GM18508 (cell line): ENCODE measurements around the gene COL6A1.

ENCODE experiments used
- ATAC-seq: cut with Tn5 transposase; IDR thresholded peaks from one replicate; pipeline ENCODE4 v1.9.1; 2021; ENCODE audit warnings: moderate number of reproducible peaks; ENCODE audit not compliant: insufficient read depth, unreplicated experiment

The COL6A1 gene

DNA sequence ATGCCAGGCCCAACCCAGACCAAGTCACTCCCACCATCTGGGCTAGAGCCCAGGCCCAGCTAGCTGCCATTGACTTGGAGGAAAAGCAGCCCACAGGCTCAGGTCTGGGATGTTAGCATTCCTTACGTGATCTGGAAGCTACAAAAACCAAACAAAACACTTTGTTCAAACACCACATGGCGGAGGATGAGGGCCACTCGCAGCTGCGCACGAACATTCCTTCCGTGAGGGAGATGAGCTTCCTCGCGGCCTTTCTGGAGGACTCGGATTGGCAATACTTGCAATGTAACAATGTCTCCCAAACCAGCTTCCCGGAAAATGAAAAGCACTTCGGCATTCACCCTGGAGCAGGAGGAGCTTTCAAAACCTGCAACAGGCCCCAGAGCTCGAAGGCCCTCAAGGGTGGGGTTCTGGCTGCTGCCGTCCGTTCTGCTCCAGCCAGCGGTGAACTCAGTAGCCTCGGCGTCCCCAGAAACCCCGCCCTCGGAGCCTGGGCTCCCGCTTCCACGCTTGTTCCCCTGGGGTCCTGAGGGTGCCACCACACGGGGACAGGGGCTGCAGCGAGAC, 40.5 kb downstream of the COL6A1 start:
- no peak for ATAC-seq

- no peak for ATAC-seq
Observed at GRCh38 chr21:46022551-46023525, 41.3 kb downstream of the COL6A1 start.

GRCh38 chr21:46023555-46023954, 42.0 kb downstream of the COL6A1 start:
- no peak for ATAC-seq

GRCh38 chr21:46024141-46024540, 42.6 kb downstream of the COL6A1 start:
- no peak for ATAC-seq

DNA sequence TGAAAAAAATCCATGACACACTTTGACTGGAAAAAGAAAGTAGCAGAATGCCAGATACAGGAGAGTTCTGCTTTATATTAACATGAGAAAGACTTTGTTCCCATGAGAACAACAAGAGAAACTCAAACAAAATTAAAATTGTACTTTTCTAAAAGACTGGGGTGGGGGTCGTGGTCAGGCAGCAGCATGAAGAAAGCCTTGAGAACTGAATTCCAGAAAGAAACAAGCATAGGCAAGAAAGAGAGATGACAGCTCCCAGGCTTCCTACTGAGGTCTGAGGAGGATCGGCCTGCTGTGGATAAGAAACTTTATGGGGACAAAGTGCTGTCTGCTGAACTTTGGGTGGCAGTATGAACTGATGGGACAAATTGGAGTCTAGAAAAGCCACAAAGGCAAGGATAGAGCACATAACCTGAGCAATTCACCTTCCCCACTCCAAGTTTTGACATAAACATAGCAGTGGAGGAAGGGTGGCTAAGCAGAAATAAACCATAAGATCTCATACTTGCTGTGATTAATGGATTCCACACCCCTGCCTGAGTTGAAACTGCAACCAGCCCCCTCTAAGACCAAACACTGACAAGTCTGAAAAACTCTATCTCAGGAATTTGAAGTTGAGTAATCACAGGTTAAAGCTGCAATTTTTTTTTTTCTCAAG, 43.7 kb downstream of the COL6A1 start:
- ATAC-seq = no peak

DNA sequence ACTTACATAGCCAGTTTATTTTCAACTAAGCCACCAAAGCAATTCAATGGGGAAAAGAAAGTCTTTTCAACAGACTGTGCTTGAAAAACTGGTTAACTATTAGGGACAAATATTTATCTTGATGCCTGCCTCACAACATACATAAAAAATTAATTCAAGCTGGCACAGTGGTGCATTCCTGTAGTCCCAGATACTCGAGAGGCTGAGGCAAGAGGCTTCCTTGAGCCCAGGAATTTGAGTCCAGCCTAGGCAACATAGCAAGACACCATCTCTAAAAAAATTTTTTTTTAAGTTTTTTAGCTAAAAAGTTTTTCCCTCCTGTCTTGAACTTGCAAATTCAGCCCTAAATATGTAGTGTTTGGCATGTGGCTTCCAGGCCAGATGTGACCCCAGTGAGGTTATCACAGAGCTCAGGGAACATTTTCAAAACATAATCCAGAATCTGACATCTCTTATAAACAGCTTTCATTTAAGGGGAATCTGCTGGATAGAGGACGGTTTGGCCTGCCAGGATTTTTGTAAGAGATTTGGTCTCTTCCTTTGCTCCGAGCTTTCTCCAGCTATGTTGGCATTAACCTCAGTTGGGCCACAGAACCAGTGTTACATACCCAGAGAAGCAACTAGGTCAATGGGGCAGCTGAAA, 46.4 kb downstream of the COL6A1 start:
- ATAC-seq = no peak

DNA sequence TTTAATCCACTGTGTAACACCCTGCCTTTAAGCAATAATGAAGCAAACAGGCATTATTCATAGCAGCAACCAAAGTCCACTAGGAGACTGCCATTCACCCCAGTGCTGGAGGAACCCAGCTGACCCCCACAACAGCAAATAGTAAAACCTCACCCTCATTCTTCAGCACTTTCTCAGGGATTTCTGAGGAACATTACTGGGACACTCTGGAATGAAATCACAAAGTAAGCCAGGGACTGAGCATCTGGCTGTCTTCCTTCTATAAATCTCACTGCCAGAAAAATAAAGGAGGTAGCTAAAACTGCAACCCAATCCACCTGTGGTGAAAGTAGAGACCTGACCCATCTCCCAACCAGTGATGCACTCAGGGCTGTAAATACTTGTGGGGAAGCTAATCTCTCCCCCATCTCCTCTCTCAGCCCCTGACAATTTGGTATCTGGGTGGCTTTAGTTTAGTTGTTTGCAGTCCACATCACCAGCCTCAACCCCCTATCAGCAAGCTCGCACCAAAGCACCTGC, 47.1 kb downstream of the COL6A1 start:
- no peak for ATAC-seq

DNA sequence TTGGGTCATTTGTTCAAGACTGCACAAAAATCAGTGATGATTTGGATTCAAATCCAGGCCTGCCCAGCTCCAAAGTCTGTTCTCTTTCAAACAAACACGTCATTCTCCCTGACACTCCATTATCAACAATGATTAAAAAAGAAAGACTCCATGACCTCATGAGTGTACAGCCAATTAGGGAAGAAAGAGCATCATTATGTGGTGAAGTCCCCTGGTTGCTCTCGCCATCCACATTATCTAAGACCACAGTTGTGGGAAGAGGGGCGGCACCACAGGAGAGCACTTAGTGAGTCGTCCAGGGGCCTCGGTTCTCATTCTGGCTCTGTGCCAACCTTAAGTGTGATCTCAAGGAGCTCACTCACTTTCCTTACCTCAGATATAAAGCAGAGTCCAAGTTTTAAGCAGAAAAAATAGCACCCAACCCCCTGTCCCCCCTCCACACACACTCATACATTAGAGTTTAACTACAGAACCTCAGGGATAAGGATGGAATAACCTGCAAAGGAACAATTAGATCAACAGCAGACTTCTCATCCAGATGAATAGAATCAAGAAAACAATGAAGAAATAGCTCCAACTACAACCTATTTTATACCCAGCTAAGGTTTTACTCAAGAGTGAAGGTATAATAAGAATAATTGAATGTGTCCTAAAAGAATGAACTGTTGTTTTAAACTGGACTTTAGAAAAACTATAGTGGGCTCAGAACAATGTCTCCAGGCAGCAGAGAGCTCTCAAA, 47.8 kb downstream of the COL6A1 start:
- ATAC-seq = no peak

- ATAC-seq = no peak
Observed at GRCh38 chr21:46031484-46031883, 49.9 kb downstream of the COL6A1 start.

DNA sequence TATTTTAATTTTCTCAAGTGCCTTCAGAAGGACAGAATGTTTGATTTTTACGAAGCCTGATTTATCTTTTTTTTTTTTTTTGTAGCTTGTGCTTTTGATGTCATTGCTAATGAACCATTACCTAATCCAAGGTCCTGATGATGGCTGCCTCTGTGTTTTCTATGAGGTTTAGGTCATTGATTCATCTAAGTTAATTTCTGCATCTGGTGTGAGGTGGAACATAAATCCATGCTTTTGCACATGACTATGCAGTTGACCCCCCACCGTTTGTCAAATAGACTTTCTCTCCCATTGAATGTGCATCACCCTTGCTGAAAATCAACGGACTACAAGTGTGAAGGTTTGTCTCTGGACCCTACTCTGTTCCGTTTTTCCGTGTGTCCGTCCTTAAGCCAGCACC, 50.5 kb downstream of the COL6A1 start:
- no peak for ATAC-seq

DNA sequence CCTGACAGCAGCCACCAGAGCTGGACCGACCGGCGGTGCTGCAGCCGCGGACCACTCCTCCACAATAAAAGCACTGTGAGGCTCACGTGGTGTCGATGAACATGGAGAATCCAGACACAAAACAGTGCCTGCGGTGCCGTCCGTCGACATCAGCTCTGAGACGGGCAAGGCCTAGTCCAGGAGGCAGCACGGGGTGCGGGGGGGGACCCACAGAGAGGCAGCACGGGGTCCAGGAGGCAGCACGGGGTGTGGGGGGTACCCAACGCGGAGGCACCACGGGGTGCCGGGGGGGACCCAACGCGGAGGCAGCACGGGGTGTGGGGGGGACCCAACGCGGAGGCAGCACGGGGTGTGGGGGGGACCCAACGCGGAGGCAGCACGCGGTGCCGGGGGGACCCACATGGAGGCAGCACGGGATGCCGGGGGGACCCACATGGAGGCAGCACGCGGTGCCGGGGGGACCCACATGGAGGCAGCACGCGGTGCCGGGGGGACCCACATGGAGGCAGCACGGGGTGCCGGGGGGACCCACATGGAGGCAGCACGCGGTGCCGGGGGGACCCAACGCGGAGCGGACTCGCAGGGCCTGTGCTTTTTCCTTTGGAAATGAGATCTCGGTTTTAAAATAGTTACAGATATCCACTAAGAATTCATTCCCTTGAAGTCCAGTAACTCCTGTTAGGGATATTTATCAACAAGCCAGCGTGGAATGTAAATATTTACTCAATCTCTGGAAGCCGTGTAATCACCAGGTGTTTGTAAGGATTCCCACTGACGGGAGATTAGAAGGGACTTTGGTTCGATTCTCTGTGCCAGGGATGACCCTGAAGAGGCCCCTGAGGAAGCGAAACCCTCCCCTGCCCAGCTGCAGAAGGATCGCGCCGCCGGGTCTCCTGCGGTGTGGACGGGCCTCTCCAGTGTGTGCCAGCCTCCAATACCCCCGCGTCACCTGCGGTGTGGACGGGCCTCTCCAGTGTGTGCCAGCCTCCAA, 52.1 kb downstream of the COL6A1 start:
- ATAC-seq = no peak

GRCh38 chr21:46035809-46036695, 54.5 kb downstream of the COL6A1 start:
- ATAC-seq = no peak

DNA sequence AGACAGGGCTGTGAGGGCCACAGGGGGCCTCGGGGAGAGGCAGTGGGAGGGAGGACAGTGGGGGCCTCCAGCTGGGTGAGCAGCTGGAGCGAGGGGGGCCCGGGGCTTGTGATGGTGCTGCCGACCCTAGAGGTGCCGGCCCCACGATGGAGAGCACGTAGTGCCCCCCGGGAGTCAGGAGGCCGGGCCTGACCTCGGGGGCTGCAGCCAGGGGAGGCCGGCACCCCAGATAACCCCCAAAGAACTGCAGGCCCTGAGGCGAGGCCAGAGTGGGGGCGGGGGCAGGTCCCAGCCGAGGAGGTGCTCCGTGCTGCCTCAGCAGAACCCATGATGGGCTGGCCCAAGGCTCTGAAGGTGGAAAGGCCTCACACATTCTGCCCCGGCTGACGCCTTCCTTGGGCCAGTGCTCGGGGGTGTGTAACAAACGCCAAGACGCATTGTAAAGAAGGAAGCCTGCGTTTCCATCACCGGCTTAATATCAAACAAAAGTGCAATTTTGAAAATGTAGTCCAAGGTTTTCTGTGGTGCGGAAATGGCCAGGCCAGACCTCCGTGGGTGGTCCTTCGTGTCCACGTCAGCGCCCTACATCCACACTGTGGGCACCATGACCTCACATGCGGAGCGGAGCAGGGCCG, 55.2 kb downstream of the COL6A1 start:
- ATAC-seq = no peak

GRCh38 chr21:46037331-46038325, 56.1 kb downstream of the COL6A1 start:
- ATAC-seq = no peak

- ATAC-seq = no peak
Observed at GRCh38 chr21:46038341-46038829, 56.8 kb downstream of the COL6A1 start.

DNA sequence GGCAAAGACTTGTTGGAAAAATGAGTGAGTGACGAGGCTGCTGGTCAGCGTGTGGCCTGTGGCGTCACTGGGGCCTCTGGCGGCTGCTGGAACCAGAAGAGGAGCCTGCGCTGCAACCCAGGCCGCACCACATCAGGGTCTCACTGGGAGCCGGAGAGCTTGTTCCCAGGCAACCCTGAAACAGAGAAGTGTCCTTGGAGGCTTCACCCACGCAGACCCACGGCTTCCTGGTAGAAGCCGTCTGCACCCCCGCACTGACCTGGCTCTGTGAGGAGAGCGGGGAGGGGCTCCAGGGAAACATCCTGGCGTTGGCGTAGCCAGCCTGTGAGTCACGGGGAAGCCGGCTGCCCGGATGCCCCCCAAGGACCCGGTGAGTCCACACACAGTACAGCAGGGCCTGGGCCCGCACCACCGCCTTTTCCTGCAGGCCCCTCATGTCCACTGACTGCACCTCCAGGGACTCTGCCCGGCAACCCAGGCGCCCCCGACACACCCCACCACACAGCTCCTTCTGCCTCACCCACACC, 57.4 kb downstream of the COL6A1 start:
- no peak for ATAC-seq
